CD1c-positive myeloid dendritic cell (primary cell): ENCODE measurements around the gene UBXN11.
"Not testable (repeated sequence)": the region's sequence is repeated elsewhere in the genome, so short reads cannot be mapped to it uniquely, and the experiment has no call there.

ENCODE experiments used
- DNase-seq: peaks from one replicate; pipeline ENCODE4 v3.0.0-alpha.2; 2016; ENCODE audit errors: extremely low spot score

Gene UBXN11

DNA sequence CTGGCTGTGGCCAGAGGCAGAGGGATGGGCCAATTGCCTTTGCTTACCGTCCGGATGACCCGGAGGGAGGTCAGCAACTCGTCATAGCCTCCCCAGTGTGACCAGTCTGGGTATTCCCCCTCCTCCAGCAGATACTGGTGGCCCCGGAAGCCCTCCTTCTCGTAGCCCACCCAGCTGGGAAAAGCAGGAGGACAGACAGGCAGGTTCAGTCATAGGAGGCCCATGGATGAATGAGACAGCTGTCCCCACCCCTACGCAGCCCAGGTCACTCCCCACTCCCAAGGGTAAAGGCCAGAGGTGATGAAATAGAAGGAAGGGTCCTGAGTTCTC lies 30.7 kb upstream of the UBXN11 start:
- no peak for DNase-seq

DNA sequence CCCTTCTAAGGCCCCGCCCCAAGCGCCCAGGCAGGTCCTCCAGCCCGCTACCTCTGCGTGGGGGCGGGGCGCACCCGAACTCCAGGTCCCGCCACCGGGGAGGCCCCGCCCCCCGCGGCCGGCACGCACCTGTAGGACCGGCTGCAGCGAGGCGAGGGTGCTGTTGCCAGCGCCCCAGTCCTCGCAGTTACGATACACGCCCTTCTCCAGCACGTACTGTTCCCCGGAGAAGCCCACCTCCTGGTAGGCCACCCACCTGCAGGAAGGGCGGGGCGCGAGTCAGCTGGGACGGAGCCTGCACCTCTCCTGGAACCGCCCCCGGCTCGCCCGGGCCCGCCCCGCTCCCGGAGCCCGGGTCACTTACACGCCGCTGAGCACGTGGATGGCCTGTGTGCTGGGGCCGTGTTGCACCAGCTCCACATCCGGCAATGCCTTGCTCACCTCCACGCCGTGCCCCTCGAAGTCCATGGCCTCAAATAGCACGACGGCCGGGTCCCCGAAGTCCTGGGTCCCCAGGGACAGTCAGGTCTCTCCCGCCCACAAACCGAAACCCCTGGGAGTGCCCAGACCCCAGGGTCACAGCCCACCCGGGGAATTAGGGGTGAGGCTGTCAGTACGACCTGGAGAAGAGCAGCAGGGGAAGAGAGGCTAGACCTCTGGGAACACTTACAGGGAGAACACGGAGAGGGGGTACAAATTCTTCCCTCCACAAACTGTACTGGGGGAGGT lies 30.2 kb upstream of the UBXN11 start:
- peak; percentile 65 for DNase-seq

GRCh38 chr1:26335774-26336476 lies 29.5 kb upstream of the UBXN11 start:
- no peak for DNase-seq

GRCh38 chr1:26333312-26333711 lies 26.9 kb upstream of the UBXN11 start:
- DNase-seq, result not testable (repeated sequence)

- no peak for DNase-seq
Measured at GRCh38 chr1:26330276-26330675, 23.8 kb upstream of the UBXN11 start.

GRCh38 chr1:26329380-26329779 lies 22.9 kb upstream of the UBXN11 start:
- DNase-seq, result not testable (repeated sequence)

- DNase-seq, result no peak
Measured at GRCh38 chr1:26328597-26328996, 22.2 kb upstream of the UBXN11 start.

DNA sequence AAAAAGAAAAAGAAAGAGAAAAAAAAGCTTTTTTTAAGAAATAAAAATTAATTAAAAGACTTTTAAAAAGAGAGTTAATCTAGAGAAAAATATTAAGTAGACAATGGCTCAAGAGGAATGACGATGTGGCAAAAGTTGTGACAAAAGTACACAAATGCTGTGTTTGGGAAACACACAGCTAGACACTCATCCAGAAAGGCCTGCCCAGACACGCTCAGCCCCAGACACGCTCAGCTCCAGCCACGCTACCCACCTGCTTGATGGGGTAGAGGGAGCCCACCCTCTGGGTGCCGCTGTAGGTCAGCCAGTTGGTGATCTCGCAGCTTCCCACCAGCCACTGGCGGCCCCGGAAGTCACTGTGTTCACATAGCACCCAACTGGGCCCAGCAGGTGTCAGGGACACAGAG lies 21.5 kb upstream of the UBXN11 start:
- no peak for DNase-seq

GRCh38 chr1:26324550-26324949 lies 18.1 kb upstream of the UBXN11 start:
- no peak for DNase-seq

DNA sequence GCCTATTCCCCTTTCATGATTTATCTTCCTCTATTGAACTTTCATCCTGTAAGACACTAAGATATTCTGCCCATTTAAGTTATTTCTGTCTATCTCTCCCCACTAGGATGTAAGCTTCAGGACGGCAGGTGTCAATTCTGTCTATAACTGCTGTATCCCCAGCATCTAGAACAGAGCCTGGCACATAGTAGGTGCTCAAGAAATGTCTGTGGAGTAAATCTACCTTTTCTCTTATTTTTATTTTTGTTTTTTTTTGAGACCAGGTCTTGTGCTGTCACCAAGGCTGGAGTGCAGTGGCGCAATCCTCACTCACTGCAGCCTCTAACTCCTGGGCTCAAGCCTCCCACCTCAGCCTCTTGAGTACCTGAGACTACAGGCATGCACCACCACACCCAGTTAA lies 16.9 kb upstream of the UBXN11 start:
- DNase-seq, result no peak

- DNase-seq, result no peak
Measured at GRCh38 chr1:26322042-26322331, 15.6 kb upstream of the UBXN11 start.

DNA sequence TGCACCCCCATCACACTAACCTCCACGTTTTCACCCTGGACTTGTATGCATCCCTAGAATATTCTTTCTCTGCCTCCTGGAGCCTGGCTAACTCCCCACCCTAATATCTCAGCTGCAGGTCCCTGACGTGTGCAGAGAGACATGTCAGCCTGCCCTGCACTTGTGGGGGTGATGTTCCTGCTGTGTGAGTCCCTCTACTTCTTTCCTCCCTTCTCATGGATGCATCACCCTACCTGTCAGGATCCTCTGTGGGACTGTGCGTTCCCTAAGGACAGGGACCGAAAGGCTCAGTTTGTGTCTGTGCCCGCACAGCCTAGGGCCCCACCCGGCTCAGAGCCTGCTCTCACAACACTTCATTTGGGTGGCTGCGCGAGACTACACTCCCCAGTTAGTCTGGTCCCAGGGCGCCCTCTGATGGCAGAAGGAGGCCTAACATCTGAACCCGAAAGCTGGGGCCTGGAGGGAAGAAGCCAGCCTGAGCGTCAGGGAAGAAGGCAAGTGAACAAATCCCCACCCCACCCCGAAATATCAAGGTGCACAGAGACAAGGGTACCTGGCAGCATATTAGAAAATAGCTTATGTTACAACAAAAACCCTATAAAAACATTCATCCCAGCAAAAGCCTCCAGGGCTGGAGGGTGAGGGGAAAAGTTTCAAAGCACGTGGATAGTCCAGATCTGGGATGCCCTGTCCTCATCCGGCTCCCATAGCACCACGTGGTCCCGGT lies 15.0 kb upstream of the UBXN11 start:
- DNase-seq, result peak; percentile 94

GRCh38 chr1:26320896-26321295 lies 14.5 kb upstream of the UBXN11 start:
- no peak for DNase-seq

DNA sequence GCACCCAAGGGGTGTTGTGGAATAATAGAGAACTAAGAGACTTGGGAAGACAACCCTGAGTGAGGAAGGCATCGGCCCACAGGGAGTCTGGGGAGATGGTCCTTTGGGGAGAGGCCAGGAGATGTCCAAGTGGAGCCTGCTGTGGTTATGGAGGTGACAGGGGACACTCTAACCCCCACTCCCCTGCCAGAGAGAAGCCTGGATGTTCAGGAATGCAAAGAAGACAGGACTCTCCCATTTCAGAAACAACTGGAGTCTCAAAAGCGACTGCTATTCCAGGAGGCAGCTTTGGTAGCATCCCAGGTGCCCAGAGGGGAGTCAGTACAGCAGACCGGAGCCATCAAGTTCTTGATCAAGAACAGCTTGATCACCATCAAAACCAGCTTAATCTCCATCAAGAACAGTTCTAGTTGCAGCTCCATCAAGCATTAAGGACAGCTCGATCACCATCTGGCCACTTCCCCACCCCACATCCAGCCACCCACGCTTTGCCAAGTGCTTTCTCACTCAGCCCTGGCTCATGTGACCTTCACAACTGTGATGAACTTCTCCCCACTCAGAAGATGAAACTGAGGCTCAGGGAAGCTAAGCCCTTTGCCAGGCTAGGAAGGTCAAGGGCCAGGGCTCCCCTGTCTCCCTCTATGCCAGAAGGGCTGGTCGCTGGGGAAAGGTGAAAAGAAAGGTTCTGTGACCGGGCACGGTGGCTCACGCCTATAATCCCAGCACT lies 12.1 kb upstream of the UBXN11 start:
- peak; percentile 92 for DNase-seq

DNA sequence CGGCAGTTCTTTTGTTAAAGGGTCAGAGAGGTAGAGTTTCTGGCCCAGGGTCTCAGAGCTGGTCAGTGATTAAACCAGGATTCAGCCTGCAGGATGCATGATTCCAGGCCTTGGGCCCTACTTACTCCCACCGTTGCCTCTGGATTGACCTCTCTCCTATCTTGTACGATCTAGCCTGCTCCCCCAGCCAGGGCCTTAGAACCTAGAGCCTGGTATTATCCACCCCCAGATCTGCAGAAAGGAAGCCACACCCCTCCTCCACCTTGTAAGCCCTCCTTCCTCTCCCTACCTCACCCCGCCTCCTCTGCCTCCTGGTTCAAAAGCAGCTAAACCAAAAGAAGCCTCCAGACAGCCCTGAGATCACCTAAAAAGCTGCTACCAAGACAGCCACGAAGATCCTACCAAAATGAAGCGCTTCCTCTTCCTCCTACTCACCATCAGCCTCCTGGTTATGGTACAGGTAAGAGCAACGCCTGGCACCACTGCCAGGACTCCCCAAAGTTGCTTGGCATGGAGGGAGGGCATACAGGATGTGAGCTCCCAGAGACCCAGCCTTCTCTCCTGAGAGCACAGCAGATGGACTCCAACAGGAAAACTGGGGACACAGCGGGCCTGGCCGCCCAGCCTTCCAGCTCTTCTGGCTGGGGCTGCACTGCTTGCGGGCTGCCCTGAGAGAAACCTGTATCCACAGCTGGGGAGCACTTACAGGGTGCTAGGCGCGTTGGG lies 11.3 kb upstream of the UBXN11 start, which contains the start of gene CD52:
CD52 (plus strand) TSS at position 347 of the 726 bp plus-strand sequence; CDS start at position 407, 60 bp downstream.
- DNase-seq, result peak; percentile 56

DNA sequence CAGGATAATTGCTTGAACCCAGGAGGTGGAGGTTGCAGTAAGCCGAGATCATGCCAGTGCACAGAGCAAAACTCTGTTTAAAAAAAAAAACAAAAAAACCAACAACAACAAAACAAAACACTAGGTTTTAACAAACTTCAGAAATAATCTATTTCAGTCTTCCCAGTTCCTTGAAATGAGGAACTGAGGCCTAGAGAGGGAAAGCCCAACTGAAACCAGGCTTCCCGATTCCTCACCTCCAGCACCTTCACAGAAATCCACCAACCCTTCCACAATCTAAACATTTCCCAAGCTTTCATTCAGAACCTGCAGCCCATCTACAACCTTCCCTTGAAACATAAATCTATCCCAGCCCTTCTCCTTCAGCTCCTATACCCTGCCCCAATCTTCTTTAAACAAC lies 10.7 kb upstream of the UBXN11 start:
- peak; percentile 63 for DNase-seq

DNA sequence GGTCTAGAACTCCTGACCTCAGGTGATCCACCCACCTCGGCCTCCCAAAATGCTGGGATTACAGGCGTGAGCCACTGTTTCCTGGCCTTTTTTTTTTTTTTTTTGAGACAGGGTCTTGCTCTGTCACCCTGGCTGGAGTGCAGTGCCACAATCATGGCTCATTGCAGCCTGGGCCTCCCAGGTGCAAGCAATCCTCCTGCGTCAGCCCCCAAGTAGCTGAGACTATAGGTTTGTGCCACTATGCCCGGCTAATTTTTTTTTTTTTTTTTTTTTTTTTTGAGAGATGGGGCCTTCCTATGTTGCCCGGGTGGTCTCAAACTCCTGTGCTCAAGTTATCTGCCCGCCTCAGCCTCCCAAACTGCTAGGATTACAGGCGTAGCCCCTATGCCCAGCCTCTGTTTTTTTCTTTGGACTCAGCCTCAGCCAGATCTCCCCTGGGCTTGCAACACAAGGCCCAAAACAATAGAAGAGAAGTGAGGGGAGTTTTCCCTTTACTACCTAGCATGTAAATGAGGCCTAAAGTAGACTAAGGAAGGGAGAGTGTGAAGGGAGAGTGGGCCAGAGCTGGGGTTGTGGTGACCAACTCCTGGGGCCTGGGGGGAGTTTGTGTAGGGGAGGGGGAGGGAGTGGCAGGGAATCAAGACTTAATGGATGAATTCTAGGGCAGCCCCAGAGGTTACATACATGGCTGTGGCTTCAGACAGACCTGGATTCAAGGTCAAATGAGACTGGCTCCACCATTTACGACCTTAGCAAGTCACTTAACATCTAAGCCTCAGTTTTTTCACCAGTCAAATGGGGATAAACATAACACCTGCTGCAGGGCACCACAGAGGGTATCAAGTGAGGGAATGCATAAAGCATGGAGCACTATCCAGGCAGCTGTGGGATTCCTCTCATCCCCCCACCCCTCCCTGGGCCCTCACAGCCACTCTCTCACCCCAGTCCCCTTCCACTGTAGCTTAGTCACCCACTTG lies 9.7 kb upstream of the UBXN11 start:
- peak; percentile 8 for DNase-seq

DNA sequence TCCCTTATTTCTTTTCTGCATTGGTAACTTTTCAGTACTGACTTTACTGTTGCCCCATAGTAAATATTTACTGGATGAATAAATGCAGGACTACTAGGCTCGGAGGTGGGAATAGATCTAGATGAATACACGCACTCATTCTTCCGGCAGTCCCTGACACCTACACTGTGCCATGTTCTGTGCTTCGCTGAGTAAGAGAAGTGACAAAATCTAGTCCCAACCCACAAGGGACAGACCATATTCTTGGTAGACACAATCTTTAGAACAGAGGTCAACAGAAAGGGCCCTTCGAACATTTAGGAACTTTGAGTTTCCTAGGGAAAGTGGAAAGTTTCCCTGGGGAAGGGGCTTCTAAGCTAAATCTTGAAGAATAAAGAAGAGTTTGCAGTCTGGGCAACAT lies 8.1 kb upstream of the UBXN11 start:
- peak; percentile 39 for DNase-seq

- DNase-seq, result peak; percentile 44
Measured at GRCh38 chr1:26307966-26308899, 1.8 kb upstream of the UBXN11 start.
